ENCODE measurements around the gene RALGPS2. TPM values are rescaled to one million over a fixed set of nuclear protein-coding genes. Genes with fewer than 3 reads are reported as not detected.

RALGPS2 gene
- polyA plus RNA-seq, 1 of the 3 experiments (the other 2 are of a cell fraction): 5.1 TPM

DNA sequence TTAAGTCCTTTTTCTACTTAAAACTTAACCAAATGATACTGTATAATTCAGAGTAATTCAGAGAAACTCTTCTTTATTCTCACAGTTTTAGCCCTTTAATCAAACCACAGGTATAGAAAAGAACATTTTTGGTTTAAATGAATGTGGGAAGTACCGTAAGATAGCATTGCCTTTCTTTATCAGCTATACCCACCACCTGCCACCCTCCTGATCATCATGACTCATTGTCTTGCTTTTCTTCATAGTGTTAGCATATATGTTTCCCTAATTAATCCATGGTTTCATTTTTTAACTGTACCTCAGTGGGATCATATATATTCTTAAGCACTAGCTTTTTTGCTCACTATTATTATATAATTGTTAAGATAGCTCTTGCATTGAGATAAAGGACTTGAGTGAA, 173.4 kb downstream of the RALGPS2 start:
- WGBS (ENCODE audit: low lambda C conversion rate): 100% methylated on average over 1 of the region's 1 CpG
- ChIA-PET POLR2A (no interaction called here), CTCF (interaction anchor here (0.6 kb wide), 1 partner anchor 105 kb away, joined by 3 read pairs; no protein-coding TSS in a partner anchor)
- TF ChIP-seq ELF1 (IDR thresholded peaks at IDR 0.05): no peak
- no peak for TF ChIP-seq TAF1 (IDR thresholded peaks at IDR 0.05; ENCODE audit: borderline replicate concordance, low read depth, low read length)
- TF ChIP-seq FOSL2 (IDR thresholded peaks at IDR 0.05; ENCODE audit: borderline replicate concordance, low read depth): no peak
- no peak for TF ChIP-seq ZBTB33 (IDR thresholded peaks at IDR 0.05; ENCODE audit: borderline replicate concordance, low read depth)
- Histone ChIP-seq H3F3A (replicated peaks; ENCODE audit: insufficient read depth) (no peaks in the 10 kb centered on the region), H3K4me1 (ENCODE audit: control insufficient read depth in 1 of 2, insufficient read depth in 2 of 2, low read depth in 1 of 2, low read length in 1 of 2) (no peaks in the 10 kb centered on the region; a peak in 1 of 4 replicates), H2AFZ (ENCODE audit: low read depth) (no peak overlapping the region), H3K9me3 (no peaks in the 10 kb centered on the region), H4K20me1 (ENCODE audit: insufficient read depth) (no peaks in the 10 kb centered on the region), H3K36me3 (replicated peaks in 1 of 2; ENCODE audit: control insufficient read depth in 1 of 2, insufficient read depth in 2 of 2, low read length in 1 of 2) (peaks cover 25 to 48% of the 10 kb centered on the region in 2 experiments), H3K4me3 (ENCODE audit: low read depth in 2 of 2, low read length in 1 of 2) (no peak overlapping the region), H3K9ac (no peak overlapping the region), H3K79me2 (ENCODE audit: insufficient read depth) (no peaks in the 10 kb centered on the region), H3K9me2 (no peaks in the 10 kb centered on the region), H3K4me2 (no peak overlapping the region), H3K27me3 (ENCODE audit: insufficient read depth) (no peaks in the 10 kb centered on the region), H3K27ac (ENCODE audit: low read depth in 2 of 2, low read length in 1 of 2) (no peak overlapping the region)
- no peak for DNase-seq

DNA sequence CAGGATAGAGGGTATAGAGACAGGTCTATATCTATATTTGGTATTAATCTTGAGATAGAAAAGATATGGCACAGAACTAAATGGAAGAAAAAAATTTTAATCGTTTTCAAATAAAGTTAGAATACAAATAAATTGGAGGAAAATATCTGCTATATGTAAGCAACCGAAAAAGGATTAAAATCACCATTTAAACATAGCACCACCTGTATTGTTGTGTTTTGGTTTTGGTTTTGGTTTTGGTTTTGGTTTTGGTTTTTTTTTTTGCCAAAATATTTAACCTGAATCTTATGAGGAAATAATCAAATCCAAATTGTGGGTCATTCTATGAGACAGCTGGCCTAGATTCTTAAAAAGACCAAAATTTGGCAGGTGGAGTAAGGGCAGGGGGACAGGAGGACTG, 174.4 kb downstream of the RALGPS2 start:
- no peaks in the 10 kb centered on the region for H3K9me3 ChIP-seq
- no peak for DNase-seq
- no peak overlapping the region for H2AFZ ChIP-seq (ENCODE audit: low read depth)
- no peak overlapping the region for H3K4me3 ChIP-seq (ENCODE audit: low read depth in 2 of 2, low read length in 1 of 2)
- ChIA-PET CTCF (no interaction called here), POLR2A (no interaction called here)
- no peaks in the 10 kb centered on the region for H4K20me1 ChIP-seq (ENCODE audit: insufficient read depth)
- H3K36me3 ChIP-seq (replicated peaks in 1 of 2; ENCODE audit: control insufficient read depth in 1 of 2, insufficient read depth in 2 of 2, low read length in 1 of 2): peaks cover 15 to 39% of the 10 kb centered on the region in 2 experiments
- H3F3A ChIP-seq (replicated peaks; ENCODE audit: insufficient read depth): no peaks in the 10 kb centered on the region
- no peaks in the 10 kb centered on the region for H3K9me2 ChIP-seq
- no peak overlapping the region for H3K9ac ChIP-seq
- TF ChIP-seq ELF1 (IDR thresholded peaks at IDR 0.05) (no peak), MEF2A (IDR thresholded peaks at IDR 0.05; ENCODE audit: borderline replicate concordance, low read depth) (no peak), POLR2AphosphoS5 (IDR thresholded peaks at IDR 0.05; ENCODE audit: low read depth, low read length) (no peak), JUND (IDR thresholded peaks at IDR 0.05) (no peak), RXRA (IDR thresholded peaks at IDR 0.05; ENCODE audit: borderline replicate concordance, low read depth) (no peak), RAD21 (IDR thresholded peaks at IDR 0.05; ENCODE audit: low read length) (no peak), GABPA (IDR thresholded peaks at IDR 0.05; ENCODE audit: low read depth) (no peak), PBX3 (IDR thresholded peaks at IDR 0.05) (no peak), YY1 (IDR thresholded peaks at IDR 0.05; ENCODE audit: low read depth) (no peak), TEAD4 (IDR thresholded peaks at IDR 0.05; ENCODE audit: borderline replicate concordance, insufficient read depth) (no peak)
- TF ChIP-seq, protein P1, sequence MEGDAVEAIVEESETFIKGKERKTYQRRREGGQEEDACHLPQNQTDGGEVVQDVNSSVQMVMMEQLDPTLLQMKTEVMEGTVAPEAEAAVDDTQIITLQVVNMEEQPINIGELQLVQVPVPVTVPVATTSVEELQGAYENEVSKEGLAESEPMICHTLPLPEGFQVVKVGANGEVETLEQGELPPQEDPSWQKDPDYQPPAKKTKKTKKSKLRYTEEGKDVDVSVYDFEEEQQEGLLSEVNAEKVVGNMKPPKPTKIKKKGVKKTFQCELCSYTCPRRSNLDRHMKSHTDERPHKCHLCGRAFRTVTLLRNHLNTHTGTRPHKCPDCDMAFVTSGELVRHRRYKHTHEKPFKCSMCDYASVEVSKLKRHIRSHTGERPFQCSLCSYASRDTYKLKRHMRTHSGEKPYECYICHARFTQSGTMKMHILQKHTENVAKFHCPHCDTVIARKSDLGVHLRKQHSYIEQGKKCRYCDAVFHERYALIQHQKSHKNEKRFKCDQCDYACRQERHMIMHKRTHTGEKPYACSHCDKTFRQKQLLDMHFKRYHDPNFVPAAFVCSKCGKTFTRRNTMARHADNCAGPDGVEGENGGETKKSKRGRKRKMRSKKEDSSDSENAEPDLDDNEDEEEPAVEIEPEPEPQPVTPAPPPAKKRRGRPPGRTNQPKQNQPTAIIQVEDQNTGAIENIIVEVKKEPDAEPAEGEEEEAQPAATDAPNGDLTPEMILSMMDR (IDR thresholded peaks at IDR 0.05): no peak
- no peaks in the 10 kb centered on the region for H3K79me2 ChIP-seq (ENCODE audit: insufficient read depth)
- 90% methylated on average over 2 of the region's 2 CpGs for WGBS (ENCODE audit: low lambda C conversion rate)
- no peaks in the 10 kb centered on the region for H3K27me3 ChIP-seq (ENCODE audit: insufficient read depth)
- no peaks in the 10 kb centered on the region; a peak in 1 of 4 replicates for H3K4me1 ChIP-seq (ENCODE audit: control insufficient read depth in 1 of 2, insufficient read depth in 2 of 2, low read depth in 1 of 2, low read length in 1 of 2)
- no peak overlapping the region for H3K4me2 ChIP-seq
- no peak overlapping the region for H3K27ac ChIP-seq (ENCODE audit: low read depth in 2 of 2, low read length in 1 of 2)
